Lower leg skin (tissue), 4 donors: ENCODE data around the gene PPM1M. TPM values are rescaled to one million over a fixed set of nuclear protein-coding genes. Genes with fewer than 3 reads are reported as not detected.

Experiments used
- DNase-seq, 2 donors: peaks; one replicate each; pipeline ENCODE4 v3.0.0-alpha.2; 2019; ENCODE audit warnings: low spot score in 2 of 2
- H3K4me3 ChIP-seq: fragments of 200-600 bp; sonication (generic); 2 replicates; pipeline ENCODE4 v1.5.1; 2017; ENCODE audit warnings: mild to moderate bottlenecking, low read depth; ENCODE audit not compliant: poor library complexity, severe bottlenecking
- POLR2A ChIP-seq, 2 donors: fragments of 450-650 bp; IDR thresholded peaks; one replicate each; pipeline ENCODE4 v1.6.1; 2016 to 2017; ENCODE audit warnings: antibody characterized with exemption in 2 of 2, mild to moderate bottlenecking in 1 of 2, moderate library complexity in 1 of 2
- WGBS, 2 donors: methylation state at CpG; one replicate each; pipeline ENCODE4 v1.1.5; 2018; 5-methylcytosine and 5-hydroxymethylcytosine counted together
- intact Hi-C: fragments of 100-400 bp; cut with DNase I; formaldehyde crosslinking; loops from one replicate; pipeline ENCODE4 v1.15.0; 2023; ENCODE audit warnings: low total_unique reads
- total RNA-seq, 4 donors: library from RNA; depleted of rRNA; stranded (reverse); fragments of >200 nt; gene quantifications; one replicate each; pipeline ENCODE4 v1.1.0, GENCODE V29; 2016
- TF ChIP-seq, protein P1 (sequence below), 3 donors: fragments of 450-650 bp; IDR thresholded peaks; one replicate each; pipeline ENCODE4 v1.5.1; 2016; ENCODE audit warnings: antibody characterized with exemption in 3 of 3, mild to moderate bottlenecking in 3 of 3, moderate library complexity in 2 of 3

The PPM1M gene
- total RNA-seq, 4 donors from 2014 or later = 10.4 to 28.6 (median 14.0) TPM

DNA sequence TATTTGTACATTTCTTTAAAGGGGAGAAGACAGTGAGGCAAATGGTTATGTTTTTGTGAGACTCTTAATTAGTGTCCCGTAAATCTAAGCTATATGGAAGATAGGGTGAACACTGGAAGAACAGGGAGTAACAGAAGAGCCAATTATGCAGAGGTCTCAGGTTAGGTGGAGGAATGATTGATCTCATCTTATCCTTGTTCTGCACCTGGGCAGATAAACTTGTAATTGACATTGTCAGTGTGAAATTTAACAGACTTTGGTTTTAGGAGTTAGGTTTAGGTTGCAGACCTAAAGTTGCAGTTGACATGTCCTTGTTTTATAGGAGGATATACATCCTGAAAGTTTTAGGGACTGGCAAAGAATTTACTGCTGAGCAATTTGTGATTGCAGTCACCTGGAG lies 3.5 kb upstream of the PPM1M start:
- WGBS, 2 donors = 85 to 88% methylated on average over 1 of the region's 1 CpG
- intact Hi-C loops = no loop called here
- H3K4me3 ChIP-seq = no peak overlapping the region
- no peak for TF ChIP-seq POLR2A (IDR thresholded peaks at IDR 0.05)
- TF ChIP-seq, protein P1, sequence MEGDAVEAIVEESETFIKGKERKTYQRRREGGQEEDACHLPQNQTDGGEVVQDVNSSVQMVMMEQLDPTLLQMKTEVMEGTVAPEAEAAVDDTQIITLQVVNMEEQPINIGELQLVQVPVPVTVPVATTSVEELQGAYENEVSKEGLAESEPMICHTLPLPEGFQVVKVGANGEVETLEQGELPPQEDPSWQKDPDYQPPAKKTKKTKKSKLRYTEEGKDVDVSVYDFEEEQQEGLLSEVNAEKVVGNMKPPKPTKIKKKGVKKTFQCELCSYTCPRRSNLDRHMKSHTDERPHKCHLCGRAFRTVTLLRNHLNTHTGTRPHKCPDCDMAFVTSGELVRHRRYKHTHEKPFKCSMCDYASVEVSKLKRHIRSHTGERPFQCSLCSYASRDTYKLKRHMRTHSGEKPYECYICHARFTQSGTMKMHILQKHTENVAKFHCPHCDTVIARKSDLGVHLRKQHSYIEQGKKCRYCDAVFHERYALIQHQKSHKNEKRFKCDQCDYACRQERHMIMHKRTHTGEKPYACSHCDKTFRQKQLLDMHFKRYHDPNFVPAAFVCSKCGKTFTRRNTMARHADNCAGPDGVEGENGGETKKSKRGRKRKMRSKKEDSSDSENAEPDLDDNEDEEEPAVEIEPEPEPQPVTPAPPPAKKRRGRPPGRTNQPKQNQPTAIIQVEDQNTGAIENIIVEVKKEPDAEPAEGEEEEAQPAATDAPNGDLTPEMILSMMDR (IDR thresholded peaks at IDR 0.05) = no peak
- DNase-seq = no peak

- WGBS, 2 donors = 44 to 48% methylated on average over 9 of the region's 9 CpGs
- DNase-seq = peak in 1 of 2 donors; percentile 87
- H3K4me3 ChIP-seq = no peak overlapping the region
- TF ChIP-seq POLR2A (IDR thresholded peaks at IDR 0.05) = no peak
- TF ChIP-seq, protein P1 (IDR thresholded peaks at IDR 0.05) = no peak
- intact Hi-C loops = no loop called here
Observed at GRCh38 chr3:52243791-52244628, 1.5 kb upstream of the PPM1M start.

DNA sequence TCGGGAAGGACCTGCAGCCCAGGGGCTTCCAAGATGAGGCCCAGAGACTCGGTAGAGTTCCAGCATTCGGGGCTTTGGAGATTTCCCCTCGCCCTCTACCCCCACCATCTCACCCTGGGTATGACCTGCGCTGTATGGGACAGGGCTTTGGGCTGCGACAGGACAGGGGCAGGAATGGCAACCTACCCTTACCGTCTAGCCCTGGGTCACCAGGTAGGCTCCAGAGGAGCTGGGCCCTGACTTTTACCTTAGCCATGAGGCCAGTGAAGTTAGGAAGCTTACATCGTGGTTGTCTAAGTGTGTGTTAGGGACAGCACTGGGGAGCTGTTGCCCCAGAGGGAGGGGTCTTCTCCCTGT lies 683 bp downstream of the PPM1M start:
- 14 to 17% methylated on average over 8 of the region's 8 CpGs for WGBS, 2 donors
- peak overlapping the region; percentile 43 for H3K4me3 ChIP-seq
- no peak for DNase-seq
- TF ChIP-seq POLR2A (IDR thresholded peaks at IDR 0.05) = no peak
- TF ChIP-seq, protein P1 (IDR thresholded peaks at IDR 0.05) = no peak
- intact Hi-C loops = no loop called here

DNA sequence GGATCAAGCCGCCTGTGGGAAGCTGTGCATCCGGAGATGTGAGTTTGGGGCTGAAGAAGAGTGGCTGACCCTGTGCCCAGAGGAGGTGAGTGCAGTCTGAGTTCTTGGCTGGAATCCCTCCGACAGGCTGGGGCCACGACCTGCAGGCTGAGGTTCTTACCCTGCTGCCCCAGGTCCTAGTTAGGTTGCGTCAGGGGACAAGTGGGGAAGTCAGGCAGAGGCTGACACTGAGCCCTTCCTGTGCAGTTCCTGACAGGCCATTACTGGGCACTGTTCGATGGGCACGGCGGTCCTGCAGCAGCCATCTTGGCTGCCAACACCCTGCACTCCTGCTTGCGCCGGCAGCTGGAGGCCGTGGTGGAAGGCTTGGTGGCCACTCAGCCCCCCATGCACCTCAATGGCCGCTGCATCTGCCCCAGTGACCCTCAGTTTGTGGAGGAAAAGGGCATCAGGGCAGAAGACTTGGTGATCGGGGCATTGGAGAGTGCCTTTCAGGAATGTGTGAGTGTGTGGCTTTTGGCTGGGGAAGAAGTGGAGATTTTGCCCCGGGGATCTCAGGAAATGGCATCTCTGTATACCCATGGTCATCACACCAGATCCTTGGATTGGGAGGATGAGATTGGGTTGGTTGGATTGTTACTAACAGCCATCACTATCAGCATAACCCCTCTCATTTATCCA lies 1.3 kb downstream of the PPM1M start:
- no peak for TF ChIP-seq POLR2A (IDR thresholded peaks at IDR 0.05)
- TF ChIP-seq, protein P1 (IDR thresholded peaks at IDR 0.05) = no peak
- 75 to 79% methylated on average over 7 to 14 of the region's 14 CpGs for WGBS, 2 donors
- H3K4me3 ChIP-seq = no peak overlapping the region
- DNase-seq = peak in 1 of 2 donors; percentile 87
- intact Hi-C loops = no loop called here

DNA sequence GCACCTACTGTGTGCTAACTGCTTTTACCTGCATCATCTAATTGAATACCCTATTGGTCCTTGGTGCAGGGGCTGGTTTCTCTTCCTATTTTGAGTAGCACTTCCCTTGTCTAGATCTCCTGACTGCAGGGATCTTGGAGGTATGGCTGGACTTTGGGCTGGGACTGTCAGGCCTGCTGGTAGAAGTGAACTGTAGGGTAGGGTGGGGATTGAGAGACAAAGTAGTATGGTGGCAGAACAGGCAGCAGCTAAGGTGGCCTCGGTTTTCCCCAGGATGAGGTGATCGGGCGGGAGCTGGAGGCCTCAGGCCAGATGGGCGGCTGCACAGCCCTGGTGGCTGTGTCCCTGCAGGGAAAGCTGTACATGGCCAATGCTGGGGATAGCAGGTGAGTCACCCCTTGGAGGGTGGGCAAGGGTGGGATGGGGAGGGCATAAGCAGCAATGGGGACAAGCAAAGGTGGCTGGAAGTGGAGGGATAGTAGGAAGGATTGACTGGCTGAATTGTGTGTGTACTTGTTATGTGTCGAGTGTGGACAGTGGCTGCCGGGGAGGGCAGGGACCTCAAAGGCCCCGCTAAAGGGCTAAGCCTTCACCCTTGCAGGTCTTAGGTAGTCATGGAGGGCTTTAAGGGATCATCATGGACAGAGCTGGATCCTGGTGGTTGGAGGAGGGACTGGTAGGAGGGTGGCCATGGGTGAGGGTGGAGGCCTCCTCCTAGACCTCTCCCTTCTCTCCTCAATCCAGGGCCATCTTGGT lies 2.0 kb downstream of the PPM1M start:
- 91 to 93% methylated on average over 7 of the region's 7 CpGs for WGBS, 2 donors
- TF ChIP-seq POLR2A (IDR thresholded peaks at IDR 0.05) = no peak
- TF ChIP-seq, protein P1 (IDR thresholded peaks at IDR 0.05) = no peak
- intact Hi-C loops = no loop called here
- H3K4me3 ChIP-seq = no peak overlapping the region
- DNase-seq = peak in 1 of 2 donors; percentile 36
